ENCODE results near the gene KLHL29. TPM values are rescaled to one million over a fixed set of nuclear protein-coding genes. Genes with fewer than 3 reads are reported as not detected.

KLHL29 gene
- total RNA-seq, 1 donor from 2014 or later, result 5.0 TPM

DNA sequence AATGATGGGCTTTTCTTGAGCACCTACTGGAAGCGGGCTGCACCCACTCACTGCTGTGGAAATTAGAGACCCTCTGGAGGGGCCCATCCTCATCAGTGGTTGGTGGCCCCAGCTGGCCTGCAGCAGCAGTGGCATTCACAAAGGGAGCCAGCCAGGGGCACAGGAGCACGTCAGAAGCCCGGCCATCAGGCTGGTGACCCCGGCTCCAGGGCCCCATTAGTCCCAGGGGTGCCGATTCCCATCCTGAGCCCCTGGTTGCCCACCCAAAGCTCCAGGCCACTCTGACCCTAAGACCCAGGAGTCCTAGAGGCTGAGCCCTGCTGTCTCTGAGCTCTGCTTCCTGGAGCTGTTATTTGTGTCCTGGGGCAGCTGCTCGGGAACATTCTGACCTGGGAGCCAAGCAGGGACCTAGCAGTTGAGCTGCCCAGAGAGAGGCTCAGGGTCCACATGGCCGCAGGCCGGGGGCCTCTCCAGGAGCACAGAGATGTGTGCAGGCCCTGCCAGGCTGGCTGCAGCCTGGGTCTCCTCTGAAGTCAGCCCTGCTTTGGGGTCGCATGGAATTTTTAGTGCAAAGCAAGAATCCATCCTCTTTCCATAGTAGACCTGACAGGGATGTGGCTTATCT lies 207.2 kb downstream of the KLHL29 start:
- H3K9me3 Mint-ChIP-seq (ENCODE audit: unreplicated experiment), result no peaks in the 10 kb centered on the region
- no peak overlapping the region for H3K27ac Mint-ChIP-seq (ENCODE audit: unreplicated experiment)
- no peaks in the 10 kb centered on the region for H3K27me3 Mint-ChIP-seq (ENCODE audit: unreplicated experiment)
- no peak overlapping the region for H3K4me3 Mint-ChIP-seq (ENCODE audit: unreplicated experiment)
- DNase-seq (ENCODE audit: extremely low spot score, unreplicated experiment), result no peak
- TF ChIP-seq, protein P1, sequence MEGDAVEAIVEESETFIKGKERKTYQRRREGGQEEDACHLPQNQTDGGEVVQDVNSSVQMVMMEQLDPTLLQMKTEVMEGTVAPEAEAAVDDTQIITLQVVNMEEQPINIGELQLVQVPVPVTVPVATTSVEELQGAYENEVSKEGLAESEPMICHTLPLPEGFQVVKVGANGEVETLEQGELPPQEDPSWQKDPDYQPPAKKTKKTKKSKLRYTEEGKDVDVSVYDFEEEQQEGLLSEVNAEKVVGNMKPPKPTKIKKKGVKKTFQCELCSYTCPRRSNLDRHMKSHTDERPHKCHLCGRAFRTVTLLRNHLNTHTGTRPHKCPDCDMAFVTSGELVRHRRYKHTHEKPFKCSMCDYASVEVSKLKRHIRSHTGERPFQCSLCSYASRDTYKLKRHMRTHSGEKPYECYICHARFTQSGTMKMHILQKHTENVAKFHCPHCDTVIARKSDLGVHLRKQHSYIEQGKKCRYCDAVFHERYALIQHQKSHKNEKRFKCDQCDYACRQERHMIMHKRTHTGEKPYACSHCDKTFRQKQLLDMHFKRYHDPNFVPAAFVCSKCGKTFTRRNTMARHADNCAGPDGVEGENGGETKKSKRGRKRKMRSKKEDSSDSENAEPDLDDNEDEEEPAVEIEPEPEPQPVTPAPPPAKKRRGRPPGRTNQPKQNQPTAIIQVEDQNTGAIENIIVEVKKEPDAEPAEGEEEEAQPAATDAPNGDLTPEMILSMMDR (IDR thresholded peaks at IDR 0.05), result no peak
- no peaks in the 10 kb centered on the region for H3K36me3 Mint-ChIP-seq (ENCODE audit: unreplicated experiment)
- H3K4me1 Mint-ChIP-seq (ENCODE audit: unreplicated experiment), result peaks cover 34% of the 10 kb centered on the region

DNA sequence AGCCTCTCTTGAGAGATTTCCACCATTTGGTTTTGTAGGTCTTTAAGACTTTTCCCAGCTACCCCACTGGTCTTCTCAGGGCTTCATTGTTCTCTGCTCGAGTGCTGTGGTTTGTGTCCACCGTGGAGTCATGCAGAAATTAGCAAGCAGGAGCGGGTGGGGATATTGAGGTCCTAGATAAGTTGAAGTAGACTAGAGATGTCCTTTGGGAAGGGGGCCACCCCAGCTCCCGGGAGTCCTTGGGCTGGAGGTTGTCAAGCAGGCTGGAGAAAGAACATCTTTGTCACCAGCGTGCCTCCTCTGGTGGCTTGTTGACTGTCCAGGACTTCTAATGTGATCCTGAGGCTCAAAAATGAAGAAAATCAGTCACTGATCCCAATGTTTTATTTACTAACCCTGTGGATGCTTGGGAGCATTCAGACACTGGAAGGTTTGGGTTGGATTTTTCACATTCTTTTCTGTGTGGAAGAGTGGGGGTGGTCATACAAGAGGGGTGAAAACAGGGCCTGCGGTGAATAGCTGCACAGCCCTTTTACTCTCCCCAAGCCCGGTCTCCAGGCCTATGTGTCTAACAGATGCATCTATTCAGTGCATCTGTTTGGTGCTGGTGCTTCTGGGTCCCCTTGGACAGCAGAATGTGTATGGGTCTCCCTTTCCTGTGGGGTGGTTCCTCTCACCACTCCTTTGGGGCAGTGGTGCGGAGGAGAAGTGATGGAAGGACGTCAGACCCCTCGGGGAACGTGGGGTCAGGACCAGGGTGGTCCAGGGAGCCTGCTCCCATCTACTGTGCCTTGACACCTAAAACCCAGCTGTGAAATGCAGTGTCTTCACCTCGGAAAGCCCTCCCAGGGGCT lies 208.1 kb downstream of the KLHL29 start:
- H3K27me3 Mint-ChIP-seq (ENCODE audit: unreplicated experiment), result no peaks in the 10 kb centered on the region
- peaks cover 34% of the 10 kb centered on the region for H3K4me1 Mint-ChIP-seq (ENCODE audit: unreplicated experiment)
- H3K9me3 Mint-ChIP-seq (ENCODE audit: unreplicated experiment), result no peaks in the 10 kb centered on the region
- no peak for DNase-seq (ENCODE audit: extremely low spot score, unreplicated experiment)
- H3K4me3 Mint-ChIP-seq (ENCODE audit: unreplicated experiment), result no peak overlapping the region
- no peak overlapping the region for H3K27ac Mint-ChIP-seq (ENCODE audit: unreplicated experiment)
- H3K36me3 Mint-ChIP-seq (ENCODE audit: unreplicated experiment), result no peaks in the 10 kb centered on the region
- TF ChIP-seq, protein P1 (IDR thresholded peaks at IDR 0.05), result no peak

DNA sequence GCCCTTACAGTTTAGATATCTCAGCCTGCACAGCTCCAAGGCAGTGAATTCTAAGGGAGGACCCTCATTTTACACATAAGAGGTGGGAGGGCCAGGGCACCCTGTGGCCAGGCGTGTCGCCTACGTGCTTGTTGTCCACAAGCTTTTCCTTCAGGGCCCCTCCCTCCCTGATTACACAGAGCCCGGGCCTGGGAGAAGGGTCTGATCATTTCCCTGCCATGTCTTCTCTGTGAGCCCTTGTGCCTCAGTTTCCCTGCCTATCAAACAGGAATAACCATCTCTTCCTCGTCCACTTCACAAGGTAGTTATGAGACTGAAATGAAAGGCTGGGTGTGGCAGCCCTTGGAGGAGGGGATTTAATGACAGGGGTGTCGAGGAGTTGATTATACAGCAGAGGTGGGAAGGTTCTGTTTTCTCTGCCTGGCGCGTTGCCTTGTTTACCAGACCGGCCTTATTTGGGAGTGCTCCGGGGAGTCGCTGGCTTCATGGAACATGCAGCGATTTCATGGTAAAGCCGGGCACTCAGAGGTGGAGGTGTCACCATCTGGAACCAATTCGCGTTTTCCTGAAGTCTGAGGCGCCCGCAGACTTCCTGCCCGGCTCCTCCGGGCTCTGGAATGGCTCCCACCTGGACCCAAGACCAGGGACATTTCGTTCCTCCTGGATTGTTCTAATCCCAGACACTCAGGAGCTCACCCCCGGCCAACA lies 208.9 kb downstream of the KLHL29 start:
- Mint-ChIP-seq H3K4me3 (ENCODE audit: unreplicated experiment) (peak overlapping the region; percentile 63), H3K4me1 (ENCODE audit: unreplicated experiment) (peaks cover 34% of the 10 kb centered on the region), H3K9me3 (ENCODE audit: unreplicated experiment) (no peaks in the 10 kb centered on the region), H3K27ac (ENCODE audit: unreplicated experiment) (peak overlapping the region; percentile 90), H3K27me3 (ENCODE audit: unreplicated experiment) (no peaks in the 10 kb centered on the region), H3K36me3 (ENCODE audit: unreplicated experiment) (no peaks in the 10 kb centered on the region)
- TF ChIP-seq, protein P1 (IDR thresholded peaks at IDR 0.05), result no peak
- DNase-seq (ENCODE audit: extremely low spot score, unreplicated experiment), result no peak

DNA sequence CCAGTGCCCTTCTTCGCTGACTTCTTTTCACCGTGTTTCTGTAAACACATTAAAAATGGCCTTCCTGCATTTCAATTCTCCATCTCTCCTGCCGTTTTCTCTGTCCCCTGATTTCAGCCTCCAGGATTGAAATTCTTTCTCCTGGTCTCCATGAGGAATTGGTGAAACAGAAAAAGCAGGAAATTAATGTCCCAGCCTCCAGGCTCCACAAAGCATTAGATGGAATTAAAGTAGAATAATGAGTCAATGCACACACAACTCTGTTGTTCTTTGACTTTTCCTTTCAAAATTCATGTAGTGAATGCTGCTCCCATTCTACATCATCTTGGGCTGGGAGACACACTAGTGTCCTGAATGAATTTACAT lies 209.5 kb downstream of the KLHL29 start:
- Mint-ChIP-seq H3K27ac (ENCODE audit: unreplicated experiment) (peak overlapping the region; percentile 90), H3K27me3 (ENCODE audit: unreplicated experiment) (no peaks in the 10 kb centered on the region), H3K4me1 (ENCODE audit: unreplicated experiment) (peaks cover 34% of the 10 kb centered on the region), H3K36me3 (ENCODE audit: unreplicated experiment) (no peaks in the 10 kb centered on the region), H3K9me3 (ENCODE audit: unreplicated experiment) (no peaks in the 10 kb centered on the region), H3K4me3 (ENCODE audit: unreplicated experiment) (peak overlapping the region; percentile 63)
- no peak for DNase-seq (ENCODE audit: extremely low spot score, unreplicated experiment)
- TF ChIP-seq, protein P1 (IDR thresholded peaks at IDR 0.05), result no peak

GRCh38 chr2:23595021-23595420 lies 210.0 kb downstream of the KLHL29 start:
- peaks cover 34% of the 10 kb centered on the region for H3K4me1 Mint-ChIP-seq (ENCODE audit: unreplicated experiment)
- H3K4me3 Mint-ChIP-seq (ENCODE audit: unreplicated experiment), result no peak overlapping the region
- H3K9me3 Mint-ChIP-seq (ENCODE audit: unreplicated experiment), result no peaks in the 10 kb centered on the region
- H3K27me3 Mint-ChIP-seq (ENCODE audit: unreplicated experiment), result no peaks in the 10 kb centered on the region
- no peak for DNase-seq (ENCODE audit: extremely low spot score, unreplicated experiment)
- no peaks in the 10 kb centered on the region for H3K36me3 Mint-ChIP-seq (ENCODE audit: unreplicated experiment)
- no peak overlapping the region for H3K27ac Mint-ChIP-seq (ENCODE audit: unreplicated experiment)
- TF ChIP-seq, protein P1 (IDR thresholded peaks at IDR 0.05), result no peak
